ENCODE measurements around the gene KLHL18.

GRCh38 chr3:47283591-47284364 is 1.0 kb downstream of the KLHL18 start:
- no peak for TF ChIP-seq CTCF (conservative IDR thresholded peaks at IDR 0.05; ENCODE audit: low read depth, low read length)
- TF ChIP-seq MAFK (IDR thresholded peaks at IDR 0.05; ENCODE audit: low read depth, low read length) = no peak
- no peak for TF ChIP-seq POLR2A (IDR thresholded peaks at IDR 0.05; ENCODE audit: low read depth, low read length)
- TF ChIP-seq RFX5 (IDR thresholded peaks at IDR 0.05; ENCODE audit: low read depth, low read length) = no peak
- TF ChIP-seq FOS (IDR thresholded peaks at IDR 0.05; ENCODE audit: low read depth, low read length) = no peak
- TF ChIP-seq NFE2L2 (IDR thresholded peaks at IDR 0.05; ENCODE audit: low read depth, low read length) = no peak
- TF ChIP-seq RAD21 (IDR thresholded peaks at IDR 0.05; ENCODE audit: low read length) = no peak

Measured in IMR-90 (cell line).